Liver (tissue), 9 donors: ENCODE measurements around the gene ERFL. TPM values are rescaled to one million over a fixed set of nuclear protein-coding genes. Genes with fewer than 3 reads are reported as not detected.

Source experiments
- DNase-seq: peaks from one replicate; pipeline ENCODE4 v3.0.0-alpha.2; 2017; ENCODE audit warnings: low spot score
- H3K27ac ChIP-seq, 2 donors: one replicate each; pipeline ENCODE4 v1.7.0; 2013; ENCODE audit warnings: inconsistent platforms in 2 of 2, low read length in 2 of 2, control low read depth in 1 of 2, low read depth in 1 of 2, mild to moderate bottlenecking in 1 of 2
- H3K27me3 ChIP-seq, 4 donors: one replicate each; pipeline versions ENCODE4 v1.6.1 to v1.7.0; 2013; ENCODE audit warnings: low read length in 3 of 4, inconsistent platforms in 1 of 4, mild to moderate bottlenecking in 1 of 4, moderate library complexity in 1 of 4; ENCODE audit not compliant: control insufficient read depth in 4 of 4, insufficient read depth in 4 of 4
- H3K36me3 ChIP-seq, 4 donors: one replicate each; pipeline versions ENCODE4 v1.6.1 to v1.7.0; 2013; ENCODE audit warnings: low read length in 3 of 4, mild to moderate bottlenecking in 3 of 4, low read depth in 1 of 4, moderate library complexity in 1 of 4; ENCODE audit not compliant: control insufficient read depth in 4 of 4, insufficient read depth in 3 of 4
- H3K4me1 ChIP-seq, 4 donors: one replicate each; pipeline versions ENCODE4 v1.6.1 to v1.7.0; 2013; ENCODE audit warnings: low read length in 3 of 4, mild to moderate bottlenecking in 3 of 4, moderate library complexity in 1 of 4; ENCODE audit not compliant: control insufficient read depth in 4 of 4, insufficient read depth in 4 of 4
- H3K4me3 ChIP-seq, 3 donors: one replicate each; pipeline versions ENCODE4 v1.6.1 to v1.7.0; 2013; ENCODE audit warnings: low read length in 3 of 3, control low read depth in 1 of 3, low read depth in 1 of 3, mild to moderate bottlenecking in 1 of 3
- H3K9ac ChIP-seq, 2 donors: one replicate each; pipeline ENCODE4 v1.7.0; 2013; ENCODE audit warnings: low read length in 2 of 2, mild to moderate bottlenecking in 2 of 2, moderate library complexity in 2 of 2, control low read depth in 1 of 2, low read depth in 1 of 2
- H3K9me3 ChIP-seq, 4 donors: one replicate each; pipeline versions ENCODE4 v1.6.1 to v1.7.0; 2013; ENCODE audit warnings: low read length in 3 of 4; ENCODE audit not compliant: control insufficient read depth in 4 of 4
- FOXA1 ChIP-seq: IDR thresholded peaks from 2 replicates; pipeline ENCODE4 v1.6.1; 2016; ENCODE audit warnings: antibody characterized with exemption
- FOXA2 ChIP-seq: IDR thresholded peaks from 2 replicates; pipeline ENCODE4 v1.6.1; 2016; ENCODE audit warnings: antibody characterized with exemption
- GABPA ChIP-seq, 2 donors: IDR thresholded peaks in 1 of 2; conservative IDR thresholded peaks in 1 of 2; 2 replicates each; pipeline ENCODE4 v1.6.1; 2016; ENCODE audit warnings: antibody characterized with exemption in 2 of 2, mild to moderate bottlenecking in 1 of 2, moderate library complexity in 1 of 2
- HNF4A ChIP-seq, 2 donors: conservative IDR thresholded peaks; 2 replicates each; pipeline ENCODE4 v1.6.1; 2016; ENCODE audit warnings: antibody characterized with exemption in 2 of 2, mild to moderate bottlenecking in 2 of 2
- HNF4G ChIP-seq: IDR thresholded peaks from 2 replicates; pipeline ENCODE4 v1.6.1; 2016; ENCODE audit warnings: antibody characterized with exemption
- JUND ChIP-seq, 2 donors: IDR thresholded peaks; 2 replicates each; pipeline ENCODE4 v1.6.1; 2016; ENCODE audit warnings: antibody characterized with exemption in 2 of 2
- NR2F2 ChIP-seq: IDR thresholded peaks from 2 replicates; pipeline ENCODE4 v1.6.1; 2016; ENCODE audit warnings: antibody characterized with exemption
- RAD21 ChIP-seq, 2 donors: IDR thresholded peaks; 2 replicates each; pipeline ENCODE4 v1.6.1; 2016; ENCODE audit warnings: antibody characterized with exemption in 2 of 2, mild to moderate bottlenecking in 2 of 2
- RXRA ChIP-seq, 2 donors: IDR thresholded peaks; 2 replicates each; pipeline ENCODE4 v1.6.1; 2017 to 2018; ENCODE audit warnings: antibody characterized with exemption in 2 of 2, mild to moderate bottlenecking in 1 of 2
- SP1 ChIP-seq: IDR thresholded peaks from 2 replicates; pipeline ENCODE4 v1.6.1; 2018; ENCODE audit warnings: antibody characterized with exemption, mild to moderate bottlenecking
- TAF1 ChIP-seq: conservative IDR thresholded peaks from 2 replicates; pipeline ENCODE4 v1.6.1; 2016; ENCODE audit warnings: antibody characterized with exemption, mild to moderate bottlenecking
- YY1 ChIP-seq: IDR thresholded peaks from 2 replicates; pipeline ENCODE4 v1.6.1; 2016; ENCODE audit warnings: antibody characterized with exemption, mild to moderate bottlenecking
- ZBTB33 ChIP-seq: IDR thresholded peaks from 2 replicates; pipeline ENCODE4 v1.6.1; 2016; ENCODE audit warnings: antibody characterized with exemption
- WGBS: extraction: QIAGEN DNeasy Blood & Tissue Kit; methylation state at CpG from one replicate; pipeline ENCODE4 v1.1.7; 2013; 5-methylcytosine and 5-hydroxymethylcytosine counted together
- polyA plus RNA-seq, 2 donors: library from polyadenylated mRNA; stranded (reverse) in 1 of 2; unstranded in 1 of 2; fragments of 200-250 nt in 1 of 2; fragments of >200 nt in 1 of 2; fragmentation: Nextera tagmentation in 1 of 2; extraction: Ambion mirVana in 1 of 2; gene quantifications; one replicate each; pipeline versions ENCODE4 v1.2.1 to v1.2.3, GENCODE V29; 2013 to 2015
- total RNA-seq, 2 donors: library from RNA; depleted of rRNA; stranded (reverse); fragments of >200 nt; gene quantifications; one replicate each; pipeline ENCODE4 v1.2.3, GENCODE V29; 2014
- TF ChIP-seq, protein P1 (sequence below): fragments of 150-350 bp; IDR thresholded peaks from 2 replicates; pipeline ENCODE4 v1.5.1; 2017; ENCODE audit warnings: improper control_type of control experiment, low read depth, low read length; ENCODE audit not compliant: missing input control
- TF ChIP-seq, protein P2 (sequence below): IDR thresholded peaks from 2 replicates; pipeline ENCODE4 v1.6.1; 2016; ENCODE audit warnings: antibody characterized with exemption
- TF ChIP-seq, protein P3 (sequence below): IDR thresholded peaks from 2 replicates; pipeline ENCODE4 v1.6.1; 2016; ENCODE audit warnings: antibody characterized with exemption
- TF ChIP-seq, protein P4 (sequence below): IDR thresholded peaks from 2 replicates; pipeline ENCODE4 v1.6.1; 2016; ENCODE audit warnings: antibody characterized with exemption, mild to moderate bottlenecking
- donor health status: healthy.
- donor health status: healthy.
- donor health status: healthy.
- donor health status: healthy.
- donor health status: healthy.

Gene ERFL
- total and polyA plus RNA-seq, 4 donors, result not detected

GRCh38 chr19:41912899-41913537 is 15.2 kb downstream of the ERFL start:
- WGBS, result 3% methylated on average over 51 of the region's 51 CpGs
- Histone ChIP-seq H3K9ac (no peak overlapping the region), H3K9me3 (peaks cover 0 to 2% (median 0%) of the 10 kb centered on the region in 4 donors), H3K36me3 (no peaks in the 10 kb centered on the region), H3K4me1 (peaks cover 0 to 3% (median 1%) of the 10 kb centered on the region in 4 donors), H3K4me3 (no peak overlapping the region), H3K27ac (no peak overlapping the region), H3K27me3 (peaks cover 4 to 13% (median 9%) of the 10 kb centered on the region in 4 donors)
- TF ChIP-seq, protein P1, sequence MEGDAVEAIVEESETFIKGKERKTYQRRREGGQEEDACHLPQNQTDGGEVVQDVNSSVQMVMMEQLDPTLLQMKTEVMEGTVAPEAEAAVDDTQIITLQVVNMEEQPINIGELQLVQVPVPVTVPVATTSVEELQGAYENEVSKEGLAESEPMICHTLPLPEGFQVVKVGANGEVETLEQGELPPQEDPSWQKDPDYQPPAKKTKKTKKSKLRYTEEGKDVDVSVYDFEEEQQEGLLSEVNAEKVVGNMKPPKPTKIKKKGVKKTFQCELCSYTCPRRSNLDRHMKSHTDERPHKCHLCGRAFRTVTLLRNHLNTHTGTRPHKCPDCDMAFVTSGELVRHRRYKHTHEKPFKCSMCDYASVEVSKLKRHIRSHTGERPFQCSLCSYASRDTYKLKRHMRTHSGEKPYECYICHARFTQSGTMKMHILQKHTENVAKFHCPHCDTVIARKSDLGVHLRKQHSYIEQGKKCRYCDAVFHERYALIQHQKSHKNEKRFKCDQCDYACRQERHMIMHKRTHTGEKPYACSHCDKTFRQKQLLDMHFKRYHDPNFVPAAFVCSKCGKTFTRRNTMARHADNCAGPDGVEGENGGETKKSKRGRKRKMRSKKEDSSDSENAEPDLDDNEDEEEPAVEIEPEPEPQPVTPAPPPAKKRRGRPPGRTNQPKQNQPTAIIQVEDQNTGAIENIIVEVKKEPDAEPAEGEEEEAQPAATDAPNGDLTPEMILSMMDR, result no peak
- no peak for TF ChIP-seq FOXA1
- no peak for TF ChIP-seq YY1
- TF ChIP-seq GABPA (IDR thresholded peaks at IDR 0.05 in 1 of 2, conservative IDR thresholded peaks at IDR 0.05 in 1 of 2), result no peak
- TF ChIP-seq HNF4G, result no peak
- no peak for TF ChIP-seq ZBTB33
- TF ChIP-seq TAF1, result no peak
- DNase-seq, result no peak

- Histone ChIP-seq H3K4me1 (peaks cover 0 to 3% (median 1%) of the 10 kb centered on the region in 4 donors), H3K9ac (no peak overlapping the region), H3K4me3 (no peak overlapping the region), H3K9me3 (peaks cover 0 to 2% (median 0%) of the 10 kb centered on the region in 4 donors), H3K27ac (no peak overlapping the region), H3K36me3 (no peaks in the 10 kb centered on the region), H3K27me3 (peaks cover 4 to 13% (median 8%) of the 10 kb centered on the region in 4 donors)
- no peak for DNase-seq
- 13% methylated on average over 29 of the region's 29 CpGs for WGBS
- TF ChIP-seq FOXA1 (no peak), RAD21 (IDR thresholded peaks at IDR 0.05) (no peak), HNF4A (conservative IDR thresholded peaks at IDR 0.05) (no peak), SP1 (no peak), NR2F2 (no peak), RXRA (IDR thresholded peaks at IDR 0.05) (no peak), GABPA (IDR thresholded peaks at IDR 0.05 in 1 of 2, conservative IDR thresholded peaks at IDR 0.05 in 1 of 2) (no peak), TAF1 (no peak), YY1 (no peak), HNF4G (no peak), ZBTB33 (no peak), FOXA2 (no peak), JUND (IDR thresholded peaks at IDR 0.05) (no peak)
- TF ChIP-seq, protein P2, sequence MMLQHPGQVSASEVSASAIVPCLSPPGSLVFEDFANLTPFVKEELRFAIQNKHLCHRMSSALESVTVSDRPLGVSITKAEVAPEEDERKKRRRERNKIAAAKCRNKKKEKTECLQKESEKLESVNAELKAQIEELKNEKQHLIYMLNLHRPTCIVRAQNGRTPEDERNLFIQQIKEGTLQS, result no peak
- TF ChIP-seq, protein P3, sequence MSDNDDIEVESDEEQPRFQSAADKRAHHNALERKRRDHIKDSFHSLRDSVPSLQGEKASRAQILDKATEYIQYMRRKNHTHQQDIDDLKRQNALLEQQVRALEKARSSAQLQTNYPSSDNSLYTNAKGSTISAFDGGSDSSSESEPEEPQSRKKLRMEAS, result no peak
- TF ChIP-seq, protein P1, result no peak
- TF ChIP-seq, protein P4, sequence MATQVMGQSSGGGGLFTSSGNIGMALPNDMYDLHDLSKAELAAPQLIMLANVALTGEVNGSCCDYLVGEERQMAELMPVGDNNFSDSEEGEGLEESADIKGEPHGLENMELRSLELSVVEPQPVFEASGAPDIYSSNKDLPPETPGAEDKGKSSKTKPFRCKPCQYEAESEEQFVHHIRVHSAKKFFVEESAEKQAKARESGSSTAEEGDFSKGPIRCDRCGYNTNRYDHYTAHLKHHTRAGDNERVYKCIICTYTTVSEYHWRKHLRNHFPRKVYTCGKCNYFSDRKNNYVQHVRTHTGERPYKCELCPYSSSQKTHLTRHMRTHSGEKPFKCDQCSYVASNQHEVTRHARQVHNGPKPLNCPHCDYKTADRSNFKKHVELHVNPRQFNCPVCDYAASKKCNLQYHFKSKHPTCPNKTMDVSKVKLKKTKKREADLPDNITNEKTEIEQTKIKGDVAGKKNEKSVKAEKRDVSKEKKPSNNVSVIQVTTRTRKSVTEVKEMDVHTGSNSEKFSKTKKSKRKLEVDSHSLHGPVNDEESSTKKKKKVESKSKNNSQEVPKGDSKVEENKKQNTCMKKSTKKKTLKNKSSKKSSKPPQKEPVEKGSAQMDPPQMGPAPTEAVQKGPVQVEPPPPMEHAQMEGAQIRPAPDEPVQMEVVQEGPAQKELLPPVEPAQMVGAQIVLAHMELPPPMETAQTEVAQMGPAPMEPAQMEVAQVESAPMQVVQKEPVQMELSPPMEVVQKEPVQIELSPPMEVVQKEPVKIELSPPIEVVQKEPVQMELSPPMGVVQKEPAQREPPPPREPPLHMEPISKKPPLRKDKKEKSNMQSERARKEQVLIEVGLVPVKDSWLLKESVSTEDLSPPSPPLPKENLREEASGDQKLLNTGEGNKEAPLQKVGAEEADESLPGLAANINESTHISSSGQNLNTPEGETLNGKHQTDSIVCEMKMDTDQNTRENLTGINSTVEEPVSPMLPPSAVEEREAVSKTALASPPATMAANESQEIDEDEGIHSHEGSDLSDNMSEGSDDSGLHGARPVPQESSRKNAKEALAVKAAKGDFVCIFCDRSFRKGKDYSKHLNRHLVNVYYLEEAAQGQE, result no peak
Measured at GRCh38 chr19:41911889-41912731, 16.1 kb downstream of the ERFL start.
